TTC549 (cell line): ENCODE measurements around the gene TCF3.
"Not testable (repeated sequence)": the region's sequence is repeated elsewhere in the genome, so short reads cannot be mapped to it uniquely, and the experiment has no call there.

Experiments
- FAIRE-seq: peaks from 2 replicates; lab custom pipeline; 2012; peaks lifted over from hg19 to GRCh38; lab: Jason Lieb, UNC

TCF3 gene

GRCh38 chr19:1672769-1673644, 20.6 kb upstream of the TCF3 start:
- no peak for FAIRE-seq

GRCh38 chr19:1672038-1672768, 19.8 kb upstream of the TCF3 start:
- no peak for FAIRE-seq

- FAIRE-seq = no peak
Observed at GRCh38 chr19:1671716-1672037, 19.3 kb upstream of the TCF3 start.

GRCh38 chr19:1670747-1671146, 18.3 kb upstream of the TCF3 start:
- not testable (repeated sequence) for FAIRE-seq

GRCh38 chr19:1668486-1669270, 16.3 kb upstream of the TCF3 start:
- no peak for FAIRE-seq

GRCh38 chr19:1668048-1668485, 15.7 kb upstream of the TCF3 start:
- FAIRE-seq = no peak

GRCh38 chr19:1665565-1666047, 13.2 kb upstream of the TCF3 start:
- no peak for FAIRE-seq

GRCh38 chr19:1663852-1664251, 11.4 kb upstream of the TCF3 start:
- FAIRE-seq = no peak

GRCh38 chr19:1663227-1663626, 10.8 kb upstream of the TCF3 start:
- not testable (repeated sequence) for FAIRE-seq

- FAIRE-seq = no peak
Observed at GRCh38 chr19:1661995-1662394, 9.6 kb upstream of the TCF3 start.

- FAIRE-seq = no peak
Observed at GRCh38 chr19:1659084-1659427, 6.6 kb upstream of the TCF3 start.

- no peak for FAIRE-seq
Observed at GRCh38 chr19:1658150-1659083, 6.0 kb upstream of the TCF3 start.

- FAIRE-seq = no peak
Observed at GRCh38 chr19:1657746-1658145, 5.3 kb upstream of the TCF3 start.

GRCh38 chr19:1656988-1657536, 4.6 kb upstream of the TCF3 start:
- FAIRE-seq = no peak

- no peak for FAIRE-seq
Observed at GRCh38 chr19:1655987-1656608, 3.7 kb upstream of the TCF3 start.

- FAIRE-seq = no peak
Observed at GRCh38 chr19:1655131-1655981, 2.9 kb upstream of the TCF3 start.

- FAIRE-seq = no peak
Observed at GRCh38 chr19:1654178-1654792, 1.9 kb upstream of the TCF3 start.

GRCh38 chr19:1653300-1653628, 849 bp upstream of the TCF3 start:
- FAIRE-seq = no peak

- no peak for FAIRE-seq
Observed at GRCh38 chr19:1651568-1652291, 685 bp downstream of the TCF3 start.
